GM23338 (cell line): ENCODE data around the gene PACS2. TPM values are rescaled to one million over a fixed set of nuclear protein-coding genes. Genes with fewer than 3 reads are reported as not detected.
"Not testable (repeated sequence)": the region's sequence is repeated elsewhere in the genome, so short reads cannot be mapped to it uniquely, and the experiment has no call there.

Experiments
- ATAC-seq: fragments of 200-7000 bp; cut with Tn5 transposase; 3 replicates; pipeline ENCODE4 v1.9.1; 2020
- DNase-seq: peaks from one replicate; pipeline ENCODE4 v3.0.0-alpha.2; 2015; ENCODE audit warnings: low spot score
- H2AFZ ChIP-seq: fragments of 200-600 bp; sonication (generic); 2 replicates; pipeline ENCODE4 v1.8.0; 2016; ENCODE audit warnings: antibody characterized with exemption, mild to moderate bottlenecking, moderate library complexity
- H3F3A ChIP-seq: fragments of 200-600 bp; sonication (generic); replicated peaks from 2 replicates; pipeline ENCODE4 v1.8.0; 2017; ENCODE audit warnings: antibody characterized with exemption, mixed run types, low read depth
- H3K27ac ChIP-seq: fragments of 200-600 bp; sonication (generic); 2 replicates; pipeline ENCODE4 v1.6.1; 2016; ENCODE audit warnings: low read depth
- H3K27me3 ChIP-seq: fragments of 200-600 bp; sonication (generic); 2 replicates; pipeline ENCODE4 v1.8.0; 2016; ENCODE audit warnings: mild to moderate bottlenecking, mixed run types, moderate library complexity; ENCODE audit not compliant: insufficient read depth
- H3K36me3 ChIP-seq: fragments of 200-600 bp; sonication (generic); 2 replicates; pipeline ENCODE4 v1.8.0; 2016; ENCODE audit warnings: mild to moderate bottlenecking; ENCODE audit not compliant: insufficient read depth
- H3K4me1 ChIP-seq: fragments of 200-600 bp; sonication (generic); 2 replicates; pipeline ENCODE4 v1.8.0; 2016; ENCODE audit warnings: mild to moderate bottlenecking, moderate library complexity; ENCODE audit not compliant: insufficient read depth
- H3K4me2 ChIP-seq: fragments of 200-600 bp; sonication (generic); 2 replicates; pipeline ENCODE4 v1.7.1; 2017; ENCODE audit warnings: mixed run types
- H3K4me3 ChIP-seq: fragments of 200-600 bp; sonication (generic); 2 replicates; pipeline ENCODE4 v1.6.1; 2016; ENCODE audit warnings: mixed run types
- H3K79me2 ChIP-seq: fragments of 200-600 bp; sonication (generic); replicated peaks from 2 replicates; pipeline ENCODE4 v1.8.0; 2017; ENCODE audit warnings: mild to moderate bottlenecking; ENCODE audit not compliant: insufficient read depth
- H3K9me2 ChIP-seq: fragments of 200-600 bp; sonication (generic); 2 replicates; pipeline ENCODE4 v1.8.0; 2017; ENCODE audit not compliant: insufficient read depth
- H4K20me1 ChIP-seq: fragments of 200-600 bp; sonication (generic); replicated peaks from 2 replicates; pipeline ENCODE4 v1.8.0; 2017; ENCODE audit warnings: mild to moderate bottlenecking; ENCODE audit not compliant: insufficient read depth
- H3K27ac Mint-ChIP-seq: 2 replicates; pipeline ENCODE4 v1.8.0; 2020; ENCODE audit warnings: inconsistent platforms, mild to moderate bottlenecking, moderate library complexity, mixed read lengths
- H3K27me3 Mint-ChIP-seq: 3 replicates; pipeline ENCODE4 v1.8.0; 2022; ENCODE audit warnings: low read depth, mild to moderate bottlenecking, moderate library complexity, mixed read lengths, inconsistent platforms; ENCODE audit not compliant: insufficient read depth, poor library complexity
- H3K36me3 Mint-ChIP-seq: 3 replicates; pipeline ENCODE4 v1.8.0; 2021; ENCODE audit warnings: low read depth, mild to moderate bottlenecking, inconsistent platforms, moderate library complexity, mixed read lengths
- H3K4me1 Mint-ChIP-seq: 3 replicates; pipeline ENCODE4 v1.8.0; 2020; ENCODE audit warnings: mild to moderate bottlenecking, inconsistent platforms, mixed read lengths
- H3K4me3 Mint-ChIP-seq: 3 replicates; pipeline ENCODE4 v1.8.0; 2021; ENCODE audit warnings: moderate library complexity, mild to moderate bottlenecking, inconsistent platforms, mixed read lengths
- H3K9me3 Mint-ChIP-seq: 3 replicates; pipeline ENCODE4 v1.8.0; 2020; ENCODE audit warnings: moderate library complexity, mild to moderate bottlenecking, inconsistent platforms, mixed read lengths
- EZH2phosphoT487 ChIP-seq: fragments of 200-600 bp; sonication (generic); IDR thresholded peaks from one replicate; pipeline ENCODE4 v1.8.1; 2018; ENCODE audit warnings: antibody characterized with exemption; ENCODE audit not compliant: unreplicated experiment
- STAT1 ChIP-seq: IDR thresholded peaks from one replicate; pipeline ENCODE4 v1.6.1; 2016; ENCODE audit warnings: antibody characterized with exemption; ENCODE audit not compliant: unreplicated experiment
- ZNF331 ChIP-seq: fragments of 250-450 bp; sonication (Bioruptor Pico); IDR thresholded peaks from 2 replicates; pipeline ENCODE4 v1.5.0; 2020; ENCODE audit warnings: low read depth, mild to moderate bottlenecking, moderate library complexity
- polyA plus RNA-seq: library from polyadenylated mRNA; unstranded; fragments of >200 nt; fragmentation: Nextera tagmentation; extraction: Ambion mirVana; gene quantifications from 2 replicates; pipeline ENCODE4 v1.2.1, GENCODE V29; 2016
- total RNA-seq: library from RNA; depleted of rRNA; stranded (reverse); fragments of >200 nt; shearing (Covaris generic); gene quantifications from 2 replicates; pipeline ENCODE4 v1.2.3, GENCODE V29; 2014
- TF ChIP-seq, protein P1 (sequence below): IDR thresholded peaks from 2 replicates; pipeline ENCODE4 v1.6.1; 2016; ENCODE audit warnings: antibody characterized with exemption
- TF ChIP-seq, protein P2 (sequence below): IDR thresholded peaks from one replicate; pipeline ENCODE4 v1.6.1; 2018; ENCODE audit warnings: antibody characterized with exemption; ENCODE audit not compliant: unreplicated experiment
- TF ChIP-seq, protein P3 (sequence below), 2 experiments: fragments of 200-600 bp in 1 of 2; sonication (generic) in 1 of 2; conservative IDR thresholded peaks; 2 replicates each; pipeline versions ENCODE4 v1.5.1 to v1.6.1; 2016 to 2017; ENCODE audit warnings: antibody characterized with exemption in 2 of 2, low read depth in 2 of 2, mild to moderate bottlenecking in 2 of 2, moderate library complexity in 1 of 2

PACS2 gene
- total and polyA plus RNA-seq, 2 experiments from 2014 or later = 22.5 to 79.0 TPM

DNA sequence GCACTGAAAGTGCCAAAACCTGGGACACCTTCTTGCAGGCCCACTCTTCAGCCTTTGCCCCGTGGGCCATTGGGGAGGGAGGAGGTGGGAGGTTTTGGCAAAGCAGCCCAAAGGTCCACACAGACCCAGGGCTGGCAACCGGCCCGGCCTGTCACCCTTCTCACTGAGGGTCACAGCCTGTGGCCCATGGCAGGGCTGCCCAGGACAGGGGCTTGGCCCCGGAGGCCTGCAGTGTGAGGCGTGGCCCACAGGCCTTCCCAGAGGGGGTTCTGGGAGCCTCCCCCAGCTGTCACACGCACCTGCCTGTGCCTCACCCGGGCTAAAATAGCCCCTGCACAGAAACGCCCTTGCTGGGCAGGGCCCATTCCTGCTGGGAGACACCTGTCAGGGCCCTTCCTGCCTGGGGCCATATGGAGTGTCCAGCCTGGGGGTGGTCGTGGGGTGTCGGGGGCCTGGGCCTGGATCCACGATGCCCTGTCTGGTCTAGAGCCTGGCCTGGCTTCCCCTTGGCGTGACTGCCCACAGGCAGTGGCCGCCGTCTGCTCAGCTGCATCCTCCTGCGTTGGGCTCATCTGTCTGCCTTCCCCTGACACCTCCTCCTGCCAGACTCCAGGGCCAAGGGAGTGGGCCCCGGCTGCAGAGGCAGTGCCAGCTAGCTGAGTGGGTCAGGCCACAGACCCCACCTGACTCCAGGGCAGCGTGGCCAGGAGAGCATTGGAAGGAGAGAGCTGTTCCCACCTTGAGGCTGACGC lies 19.2 kb downstream of the PACS2 start:
- H3K27me3 Mint-ChIP-seq = peaks cover 9% of the 10 kb centered on the region
- peaks cover 10% of the 10 kb centered on the region; the same call in 1 of the 3 replicates for H3K36me3 Mint-ChIP-seq

DNA sequence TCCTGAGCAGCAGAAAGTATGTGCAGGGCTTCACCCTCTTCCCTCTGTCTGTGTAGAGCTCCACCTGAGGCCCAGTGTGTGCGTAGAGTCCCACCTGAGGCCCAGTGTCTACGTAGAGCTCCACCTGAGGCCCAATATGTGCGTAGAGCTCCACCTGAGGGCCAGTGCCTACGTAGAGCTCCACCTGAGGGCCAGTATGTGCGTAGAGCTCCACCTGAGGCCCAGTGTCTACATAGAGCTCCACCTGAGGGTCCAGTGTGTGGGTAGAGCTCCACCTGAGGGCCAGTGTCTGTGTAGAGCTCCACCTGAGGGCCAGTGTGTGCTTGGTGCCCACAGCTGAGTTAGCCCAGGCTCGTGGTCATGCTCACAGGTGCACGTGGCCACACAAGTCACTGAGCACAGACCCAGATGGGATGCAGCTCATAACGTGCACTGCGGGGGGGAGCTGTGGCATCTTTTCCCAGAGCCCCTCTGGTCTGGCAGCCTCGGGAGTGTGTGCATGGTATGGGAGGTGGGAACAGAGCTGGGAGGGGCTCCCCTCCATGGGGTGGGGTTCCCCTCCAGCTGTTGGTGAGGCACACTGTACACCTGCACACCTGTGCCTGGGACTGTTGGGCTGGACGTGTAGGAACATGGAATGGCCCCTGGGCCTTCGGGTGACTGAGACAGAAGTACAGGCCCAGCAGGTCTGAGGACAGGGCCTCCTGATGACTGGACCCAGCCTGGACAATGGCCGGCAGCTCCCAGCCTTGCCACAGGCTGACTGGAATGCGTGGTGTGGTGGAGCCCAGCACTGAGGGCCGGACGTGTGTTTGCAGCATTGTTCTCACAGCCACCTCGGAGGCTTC lies 20.1 kb downstream of the PACS2 start:
- peak; percentile 64 for ATAC-seq
- H3K4me3 ChIP-seq = no peak overlapping the region
- H3K4me2 ChIP-seq = no peak overlapping the region
- no peak overlapping the region for H3K4me3 Mint-ChIP-seq
- peaks cover 7% of the 10 kb centered on the region for H3K27me3 Mint-ChIP-seq
- no peaks in the 10 kb centered on the region for H3F3A ChIP-seq
- peaks cover 10% of the 10 kb centered on the region; the same call in 1 of the 3 replicates for H3K36me3 Mint-ChIP-seq
- DNase-seq = peak; percentile 46
- peaks cover 22% of the 10 kb centered on the region for H3K4me1 Mint-ChIP-seq
- no peaks in the 10 kb centered on the region for H3K27me3 ChIP-seq
- H3K4me1 ChIP-seq = peaks cover 16% of the 10 kb centered on the region
- H3K27ac ChIP-seq = no peak overlapping the region
- peaks cover 23% of the 10 kb centered on the region for H4K20me1 ChIP-seq
- H2AFZ ChIP-seq = no peak overlapping the region
- no peak overlapping the region for H3K27ac Mint-ChIP-seq
- peaks cover 59% of the 10 kb centered on the region for H3K79me2 ChIP-seq
- TF ChIP-seq, protein P1, sequence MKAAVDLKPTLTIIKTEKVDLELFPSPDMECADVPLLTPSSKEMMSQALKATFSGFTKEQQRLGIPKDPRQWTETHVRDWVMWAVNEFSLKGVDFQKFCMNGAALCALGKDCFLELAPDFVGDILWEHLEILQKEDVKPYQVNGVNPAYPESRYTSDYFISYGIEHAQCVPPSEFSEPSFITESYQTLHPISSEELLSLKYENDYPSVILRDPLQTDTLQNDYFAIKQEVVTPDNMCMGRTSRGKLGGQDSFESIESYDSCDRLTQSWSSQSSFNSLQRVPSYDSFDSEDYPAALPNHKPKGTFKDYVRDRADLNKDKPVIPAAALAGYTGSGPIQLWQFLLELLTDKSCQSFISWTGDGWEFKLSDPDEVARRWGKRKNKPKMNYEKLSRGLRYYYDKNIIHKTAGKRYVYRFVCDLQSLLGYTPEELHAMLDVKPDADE = no peak
- no peak for TF ChIP-seq STAT1
- no peak for TF ChIP-seq ZNF331 (CRISPR knock-in tag)
- no peak for TF ChIP-seq EZH2phosphoT487
- TF ChIP-seq, protein P2, sequence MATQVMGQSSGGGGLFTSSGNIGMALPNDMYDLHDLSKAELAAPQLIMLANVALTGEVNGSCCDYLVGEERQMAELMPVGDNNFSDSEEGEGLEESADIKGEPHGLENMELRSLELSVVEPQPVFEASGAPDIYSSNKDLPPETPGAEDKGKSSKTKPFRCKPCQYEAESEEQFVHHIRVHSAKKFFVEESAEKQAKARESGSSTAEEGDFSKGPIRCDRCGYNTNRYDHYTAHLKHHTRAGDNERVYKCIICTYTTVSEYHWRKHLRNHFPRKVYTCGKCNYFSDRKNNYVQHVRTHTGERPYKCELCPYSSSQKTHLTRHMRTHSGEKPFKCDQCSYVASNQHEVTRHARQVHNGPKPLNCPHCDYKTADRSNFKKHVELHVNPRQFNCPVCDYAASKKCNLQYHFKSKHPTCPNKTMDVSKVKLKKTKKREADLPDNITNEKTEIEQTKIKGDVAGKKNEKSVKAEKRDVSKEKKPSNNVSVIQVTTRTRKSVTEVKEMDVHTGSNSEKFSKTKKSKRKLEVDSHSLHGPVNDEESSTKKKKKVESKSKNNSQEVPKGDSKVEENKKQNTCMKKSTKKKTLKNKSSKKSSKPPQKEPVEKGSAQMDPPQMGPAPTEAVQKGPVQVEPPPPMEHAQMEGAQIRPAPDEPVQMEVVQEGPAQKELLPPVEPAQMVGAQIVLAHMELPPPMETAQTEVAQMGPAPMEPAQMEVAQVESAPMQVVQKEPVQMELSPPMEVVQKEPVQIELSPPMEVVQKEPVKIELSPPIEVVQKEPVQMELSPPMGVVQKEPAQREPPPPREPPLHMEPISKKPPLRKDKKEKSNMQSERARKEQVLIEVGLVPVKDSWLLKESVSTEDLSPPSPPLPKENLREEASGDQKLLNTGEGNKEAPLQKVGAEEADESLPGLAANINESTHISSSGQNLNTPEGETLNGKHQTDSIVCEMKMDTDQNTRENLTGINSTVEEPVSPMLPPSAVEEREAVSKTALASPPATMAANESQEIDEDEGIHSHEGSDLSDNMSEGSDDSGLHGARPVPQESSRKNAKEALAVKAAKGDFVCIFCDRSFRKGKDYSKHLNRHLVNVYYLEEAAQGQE = no peak
- TF ChIP-seq, protein P3, sequence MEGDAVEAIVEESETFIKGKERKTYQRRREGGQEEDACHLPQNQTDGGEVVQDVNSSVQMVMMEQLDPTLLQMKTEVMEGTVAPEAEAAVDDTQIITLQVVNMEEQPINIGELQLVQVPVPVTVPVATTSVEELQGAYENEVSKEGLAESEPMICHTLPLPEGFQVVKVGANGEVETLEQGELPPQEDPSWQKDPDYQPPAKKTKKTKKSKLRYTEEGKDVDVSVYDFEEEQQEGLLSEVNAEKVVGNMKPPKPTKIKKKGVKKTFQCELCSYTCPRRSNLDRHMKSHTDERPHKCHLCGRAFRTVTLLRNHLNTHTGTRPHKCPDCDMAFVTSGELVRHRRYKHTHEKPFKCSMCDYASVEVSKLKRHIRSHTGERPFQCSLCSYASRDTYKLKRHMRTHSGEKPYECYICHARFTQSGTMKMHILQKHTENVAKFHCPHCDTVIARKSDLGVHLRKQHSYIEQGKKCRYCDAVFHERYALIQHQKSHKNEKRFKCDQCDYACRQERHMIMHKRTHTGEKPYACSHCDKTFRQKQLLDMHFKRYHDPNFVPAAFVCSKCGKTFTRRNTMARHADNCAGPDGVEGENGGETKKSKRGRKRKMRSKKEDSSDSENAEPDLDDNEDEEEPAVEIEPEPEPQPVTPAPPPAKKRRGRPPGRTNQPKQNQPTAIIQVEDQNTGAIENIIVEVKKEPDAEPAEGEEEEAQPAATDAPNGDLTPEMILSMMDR (conservative IDR thresholded peaks at IDR 0.05; ENCODE audit: low read depth in 2 of 2) = peak in 1 of 2 experiments; percentile 54; a peak in 2 of 4 replicates
- peaks cover 3% of the 10 kb centered on the region for H3K9me3 Mint-ChIP-seq
- no peaks in the 10 kb centered on the region for H3K9me2 ChIP-seq
- no peaks in the 10 kb centered on the region for H3K36me3 ChIP-seq

More for the DNA sequence above, 19.2 kb downstream of the PACS2 start:
- H3K27me3 ChIP-seq = no peaks in the 10 kb centered on the region
- DNase-seq (no peak), ATAC-seq (no peak)
- no peaks in the 10 kb centered on the region for H3K9me2 ChIP-seq
- Mint-ChIP-seq H3K9me3 (peaks cover 3% of the 10 kb centered on the region), H3K27ac (no peak overlapping the region), H3K4me3 (no peak overlapping the region), H3K4me1 (peaks cover 29% of the 10 kb centered on the region)
- H3K4me1 ChIP-seq = peaks cover 16% of the 10 kb centered on the region
- no peak overlapping the region for H2AFZ ChIP-seq
- H3K4me2 ChIP-seq = no peak overlapping the region
- H3F3A ChIP-seq = no peaks in the 10 kb centered on the region
- no peak overlapping the region for H3K4me3 ChIP-seq
- no peaks in the 10 kb centered on the region for H3K36me3 ChIP-seq
- peaks cover 61% of the 10 kb centered on the region for H3K79me2 ChIP-seq
- H4K20me1 ChIP-seq = peaks cover 22% of the 10 kb centered on the region
- no peak overlapping the region for H3K27ac ChIP-seq
- TF ChIP-seq, protein P2 = no peak
- TF ChIP-seq STAT1 = no peak

DNA sequence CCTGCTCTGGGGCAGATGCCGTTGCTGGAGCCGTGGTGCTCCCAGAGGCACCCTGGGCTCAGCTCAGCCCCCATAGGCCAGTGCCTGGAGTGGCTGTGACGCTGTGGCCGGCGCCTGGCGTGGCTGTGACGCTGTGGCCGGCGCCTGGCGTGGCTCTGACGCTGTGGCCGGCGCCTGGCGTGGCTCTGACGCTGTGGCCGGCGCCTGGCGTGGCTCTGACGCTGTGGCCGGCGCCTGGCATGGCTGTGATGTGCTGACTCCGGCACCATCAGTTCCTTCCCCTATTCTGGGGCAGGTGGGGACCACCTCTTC lies 20.6 kb downstream of the PACS2 start:
- not testable (repeated sequence) for H3K27me3 Mint-ChIP-seq, H3K4me2 ChIP-seq, H3K36me3 ChIP-seq, H3K4me3 ChIP-seq, H2AFZ ChIP-seq, H3K27ac Mint-ChIP-seq, H3K9me3 Mint-ChIP-seq, H3K4me3 Mint-ChIP-seq, ATAC-seq, H3K36me3 Mint-ChIP-seq, DNase-seq, H3K27ac ChIP-seq, H3K9me2 ChIP-seq, H3F3A ChIP-seq, H3K27me3 ChIP-seq
- peaks cover 20% of the 10 kb centered on the region for H3K4me1 Mint-ChIP-seq
- Histone ChIP-seq H3K4me1 (peaks cover 16% of the 10 kb centered on the region), H3K79me2 (peaks cover 63% of the 10 kb centered on the region), H4K20me1 (peaks cover 28% of the 10 kb centered on the region)
